Brain pericyte (primary cell): Measurements from ENCODE around the gene TDP1.
A peak's percentile ranks its signal among the peaks of the same experiment; 100 is the strongest.

Experiments
- DNase-seq: peaks from one replicate; pipeline ENCODE4 v3.0.0-alpha.2; 2012; ENCODE audit warnings: low read depth, low spot score

The TDP1 gene

GRCh38 chr14:89955745-89956660 is at the start of gene TDP1:
Gene TDP1 (plus strand): TSS chr14:89955927. CDS start chr14:89963115, 7,188 bp downstream.
- DNase-seq, result peak; percentile 79

- DNase-seq, result no peak
These were observed 49.7 kb upstream of the TDP1 start for GRCh38 chr14:89906000-89906399.

GRCh38 chr14:89907655-89908054 is 48.1 kb upstream of the TDP1 start:
- DNase-seq, result no peak

GRCh38 chr14:89908712-89909450 is 46.8 kb upstream of the TDP1 start:
- no peak for DNase-seq

- DNase-seq, result no peak
These were observed 46.1 kb upstream of the TDP1 start for GRCh38 chr14:89909586-89909985.

GRCh38 chr14:89910691-89911009 is 45.1 kb upstream of the TDP1 start:
- DNase-seq, result no peak

GRCh38 chr14:89911010-89911919 is 44.5 kb upstream of the TDP1 start:
- no peak for DNase-seq

GRCh38 chr14:89912221-89912620 is 43.5 kb upstream of the TDP1 start:
- DNase-seq, result no peak

- DNase-seq, result no peak
These were observed 43.0 kb upstream of the TDP1 start for GRCh38 chr14:89912667-89913211.

- no peak for DNase-seq
These were observed 40.4 kb upstream of the TDP1 start for GRCh38 chr14:89915114-89915878.

GRCh38 chr14:89918721-89919120 is 37.0 kb upstream of the TDP1 start:
- DNase-seq, result no peak

- no peak for DNase-seq
These were observed 35.7 kb upstream of the TDP1 start for GRCh38 chr14:89920056-89920455.

- DNase-seq, result no peak
These were observed 34.4 kb upstream of the TDP1 start for GRCh38 chr14:89921346-89921745.

- DNase-seq, result no peak
These were observed 33.5 kb upstream of the TDP1 start for GRCh38 chr14:89922031-89922907.

- no peak for DNase-seq
These were observed 31.5 kb upstream of the TDP1 start for GRCh38 chr14:89924268-89924667.

- no peak for DNase-seq
These were observed 29.0 kb upstream of the TDP1 start for GRCh38 chr14:89926694-89927093.

GRCh38 chr14:89927186-89927865 is 28.4 kb upstream of the TDP1 start:
- no peak for DNase-seq

- no peak for DNase-seq
These were observed 22.7 kb upstream of the TDP1 start for GRCh38 chr14:89933002-89933401.

- DNase-seq, result no peak
These were observed 19.0 kb upstream of the TDP1 start for GRCh38 chr14:89936654-89937185.
